HAP-1 (cell line): Measurements from ENCODE around the gene ATG4C.
"Not testable (repeated sequence)": the region's sequence is repeated elsewhere in the genome, so short reads cannot be mapped to it uniquely, and the experiment has no call there.

Source experiments
- DNase-seq, 2 experiments: peaks; one replicate each; pipeline ENCODE4 v3.0.0-alpha.2; 2016 to 2020; ENCODE audit warnings: low spot score in 2 of 2
- H3K27me3 ChIP-seq: fragments of 250-450 bp; sonication (Bioruptor Pico); 2 replicates; pipeline ENCODE4 v1.5.1; 2020; ENCODE audit warnings: low read depth, mild to moderate bottlenecking, moderate library complexity
- H3K36me3 ChIP-seq: fragments of 250-450 bp; sonication (Bioruptor Pico); replicated peaks from 2 replicates; pipeline ENCODE4 v1.5.1; 2020; ENCODE audit warnings: mild to moderate bottlenecking
- H3K4me1 ChIP-seq: fragments of 250-450 bp; sonication (Bioruptor Pico); 2 replicates; pipeline ENCODE4 v1.5.1; 2020; ENCODE audit warnings: mild to moderate bottlenecking
- H3K4me3 ChIP-seq: fragments of 250-450 bp; sonication (Bioruptor Pico); 2 replicates; pipeline ENCODE4 v1.5.1; 2020; ENCODE audit warnings: mild to moderate bottlenecking, moderate library complexity
- H3K9me3 ChIP-seq: fragments of 250-450 bp; sonication (Bioruptor Pico); 2 replicates; pipeline ENCODE4 v1.5.1; 2020; ENCODE audit warnings: mild to moderate bottlenecking, moderate library complexity
- in situ Hi-C: fragments of 300-500 bp; cut with MboI; formaldehyde crosslinking; loops from 3 replicates; pipeline ENCODE4 v1.14.3; 2020; ENCODE audit warnings: low sequenced_read_pairs, inconsistent platforms, mixed read lengths

The ATG4C gene, protein sequence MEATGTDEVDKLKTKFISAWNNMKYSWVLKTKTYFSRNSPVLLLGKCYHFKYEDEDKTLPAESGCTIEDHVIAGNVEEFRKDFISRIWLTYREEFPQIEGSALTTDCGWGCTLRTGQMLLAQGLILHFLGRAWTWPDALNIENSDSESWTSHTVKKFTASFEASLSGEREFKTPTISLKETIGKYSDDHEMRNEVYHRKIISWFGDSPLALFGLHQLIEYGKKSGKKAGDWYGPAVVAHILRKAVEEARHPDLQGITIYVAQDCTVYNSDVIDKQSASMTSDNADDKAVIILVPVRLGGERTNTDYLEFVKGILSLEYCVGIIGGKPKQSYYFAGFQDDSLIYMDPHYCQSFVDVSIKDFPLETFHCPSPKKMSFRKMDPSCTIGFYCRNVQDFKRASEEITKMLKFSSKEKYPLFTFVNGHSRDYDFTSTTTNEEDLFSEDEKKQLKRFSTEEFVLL

GRCh38 chr1:62783736-62784508 is at the start of gene ATG4C:
Gene ATG4C (plus strand): TSS chr1:62784132. CDS start chr1:62803787, 19,655 bp downstream.
- Histone ChIP-seq H3K36me3 (no peaks in the 10 kb centered on the region), H3K27me3 (peaks cover 2% of the 10 kb centered on the region; the same call in 1 of the 2 replicates), H3K4me3 (peak within 1 kb of the TSS; percentile 72), H3K4me1 (peaks cover 9% of the 10 kb centered on the region), H3K9me3 (no peaks in the 10 kb centered on the region)
- DNase-seq = peak; percentile 93 to 96
- in situ Hi-C loops = no loop called here

GRCh38 chr1:62735491-62736171 is 48.3 kb upstream of the ATG4C start:
- Histone ChIP-seq H3K27me3 (no peaks in the 10 kb centered on the region), H3K36me3 (no peaks in the 10 kb centered on the region), H3K4me1 (peaks cover 6% of the 10 kb centered on the region; the same call in 1 of the 2 replicates), H3K9me3 (no peaks in the 10 kb centered on the region), H3K4me3 (no peak overlapping the region)
- DNase-seq = no peak
- in situ Hi-C loops = loop anchor here (25.0 kb wide), 1 partner anchor 223 kb away; no protein-coding TSS in a partner anchor

GRCh38 chr1:62740701-62741100 is 43.2 kb upstream of the ATG4C start:
- not testable (repeated sequence) for H3K4me3 ChIP-seq, DNase-seq, H3K4me1 ChIP-seq, H3K36me3 ChIP-seq, H3K9me3 ChIP-seq, H3K27me3 ChIP-seq
- in situ Hi-C loops = loop anchor here (25.0 kb wide), 1 partner anchor 228 kb away; no protein-coding TSS in a partner anchor

GRCh38 chr1:62744611-62745577 is 39.0 kb upstream of the ATG4C start:
- Histone ChIP-seq H3K4me3 (no peak overlapping the region), H3K36me3 (no peaks in the 10 kb centered on the region), H3K9me3 (no peaks in the 10 kb centered on the region), H3K27me3 (no peaks in the 10 kb centered on the region), H3K4me1 (no peaks in the 10 kb centered on the region)
- in situ Hi-C loops = loop anchor here (25.0 kb wide), 1 partner anchor 233 kb away; no protein-coding TSS in a partner anchor
- no peak for DNase-seq

GRCh38 chr1:62746086-62746808 is 37.7 kb upstream of the ATG4C start:
- DNase-seq = peak in 1 of 2 experiments; percentile 74
- Histone ChIP-seq H3K27me3 (no peaks in the 10 kb centered on the region), H3K36me3 (no peaks in the 10 kb centered on the region), H3K4me1 (no peaks in the 10 kb centered on the region), H3K9me3 (no peaks in the 10 kb centered on the region), H3K4me3 (no peak overlapping the region)
- in situ Hi-C loops = loop anchor here (25.0 kb wide), 1 partner anchor 234 kb away; no protein-coding TSS in a partner anchor

GRCh38 chr1:62746809-62747138 is 37.2 kb upstream of the ATG4C start:
- H3K27me3 ChIP-seq = no peaks in the 10 kb centered on the region
- no peaks in the 10 kb centered on the region for H3K9me3 ChIP-seq
- H3K4me3 ChIP-seq = no peak overlapping the region
- in situ Hi-C loops = loop anchor here (25.0 kb wide), 1 partner anchor 234 kb away; no protein-coding TSS in a partner anchor
- H3K36me3 ChIP-seq = no peaks in the 10 kb centered on the region
- DNase-seq = no peak
- no peaks in the 10 kb centered on the region for H3K4me1 ChIP-seq

- no peaks in the 10 kb centered on the region for H3K36me3 ChIP-seq
- H3K9me3 ChIP-seq = no peaks in the 10 kb centered on the region
- DNase-seq = no peak
- H3K4me3 ChIP-seq = no peak overlapping the region
- no peaks in the 10 kb centered on the region; the same call in 1 of the 2 replicates for H3K4me1 ChIP-seq
- no peaks in the 10 kb centered on the region for H3K27me3 ChIP-seq
- in situ Hi-C loops = loop anchor here (25.0 kb wide), 1 partner anchor 591 kb away; no protein-coding TSS in a partner anchor
These were observed 30.6 kb upstream of the ATG4C start for GRCh38 chr1:62753031-62753965.

DNA sequence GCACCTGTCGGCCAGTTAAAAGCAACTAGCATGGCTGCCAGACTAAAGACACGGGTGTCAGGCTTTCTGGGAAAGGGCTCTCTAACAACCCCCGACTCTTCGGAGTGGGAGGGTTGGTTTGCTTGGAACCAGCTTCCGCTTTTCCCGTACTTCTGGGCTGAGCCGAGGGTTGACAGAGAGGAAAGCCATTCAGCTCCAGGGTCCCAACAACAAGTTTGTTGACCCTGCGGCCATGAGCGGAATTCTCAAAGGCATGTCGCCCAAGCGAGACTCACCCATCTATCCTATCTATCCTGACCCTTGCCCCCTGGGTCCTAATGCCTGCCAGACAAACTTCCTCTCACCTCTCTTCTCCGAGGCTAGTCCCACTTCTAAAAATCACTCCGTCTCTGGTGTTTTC is 29.0 kb upstream of the ATG4C start:
- not testable (repeated sequence) for H3K4me1 ChIP-seq

GRCh38 chr1:62756255-62756884 is 27.6 kb upstream of the ATG4C start:
- peak in 1 of 2 experiments; percentile 43 for DNase-seq
- H3K4me3 ChIP-seq, H3K4me1 ChIP-seq, H3K9me3 ChIP-seq, H3K36me3 ChIP-seq, H3K27me3 ChIP-seq: not testable (repeated sequence)
- in situ Hi-C loops = loop anchor here (25.0 kb wide), 1 partner anchor 594 kb away; no protein-coding TSS in a partner anchor

More for the DNA sequence above, 29.0 kb upstream of the ATG4C start:
- H3K36me3 ChIP-seq, H3K4me3 ChIP-seq, H3K27me3 ChIP-seq, DNase-seq, H3K9me3 ChIP-seq: not testable (repeated sequence)
- in situ Hi-C loops = loop anchor here (25.0 kb wide), 1 partner anchor 593 kb away; no protein-coding TSS in a partner anchor

- not testable (repeated sequence) for H3K36me3 ChIP-seq, H3K27me3 ChIP-seq, H3K9me3 ChIP-seq, H3K4me1 ChIP-seq, H3K4me3 ChIP-seq, DNase-seq
- in situ Hi-C loops = loop anchor here (25.0 kb wide), 1 partner anchor 597 kb away; no protein-coding TSS in a partner anchor
These were observed 24.6 kb upstream of the ATG4C start for GRCh38 chr1:62759232-62759875.
